Measurements from ENCODE around the gene SEMA6D.

DNA sequence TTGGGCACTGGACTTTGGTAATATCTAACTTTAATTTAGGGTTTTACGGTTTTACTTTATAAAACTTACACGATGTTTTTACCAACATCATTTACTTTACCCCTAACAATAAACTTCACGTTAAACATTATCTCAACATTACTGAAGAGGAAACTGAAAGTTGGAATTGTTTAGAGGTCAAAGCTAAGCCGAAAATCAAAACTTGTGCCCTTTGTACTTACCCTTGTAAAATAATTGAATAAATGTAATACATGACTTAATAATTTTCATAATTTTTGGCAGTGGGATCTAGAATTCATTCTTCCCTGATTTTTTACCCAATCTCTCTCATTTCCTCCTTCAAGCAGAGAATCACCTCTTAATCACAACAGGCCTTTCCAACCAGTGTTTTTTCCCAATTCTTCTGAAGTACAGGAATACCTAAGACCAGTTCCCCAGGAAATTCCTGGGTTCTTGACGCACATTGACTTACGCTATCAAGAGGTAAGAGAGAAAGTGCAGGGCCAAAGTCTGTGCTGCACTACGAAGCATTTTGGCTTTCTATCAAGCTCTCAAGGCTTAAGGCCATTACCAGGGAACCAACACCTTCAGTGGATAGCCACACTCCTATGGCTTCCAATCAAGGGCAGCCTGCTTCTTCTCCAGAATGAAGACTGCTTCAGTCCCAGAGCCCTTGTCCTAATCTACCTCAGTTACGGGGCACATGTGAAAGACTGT lies 11.9 kb upstream of the SEMA6D start:
- no peak for TF ChIP-seq EZH2 (IDR thresholded peaks at IDR 0.05; ENCODE audit: low read length)
- TF ChIP-seq, protein P1, sequence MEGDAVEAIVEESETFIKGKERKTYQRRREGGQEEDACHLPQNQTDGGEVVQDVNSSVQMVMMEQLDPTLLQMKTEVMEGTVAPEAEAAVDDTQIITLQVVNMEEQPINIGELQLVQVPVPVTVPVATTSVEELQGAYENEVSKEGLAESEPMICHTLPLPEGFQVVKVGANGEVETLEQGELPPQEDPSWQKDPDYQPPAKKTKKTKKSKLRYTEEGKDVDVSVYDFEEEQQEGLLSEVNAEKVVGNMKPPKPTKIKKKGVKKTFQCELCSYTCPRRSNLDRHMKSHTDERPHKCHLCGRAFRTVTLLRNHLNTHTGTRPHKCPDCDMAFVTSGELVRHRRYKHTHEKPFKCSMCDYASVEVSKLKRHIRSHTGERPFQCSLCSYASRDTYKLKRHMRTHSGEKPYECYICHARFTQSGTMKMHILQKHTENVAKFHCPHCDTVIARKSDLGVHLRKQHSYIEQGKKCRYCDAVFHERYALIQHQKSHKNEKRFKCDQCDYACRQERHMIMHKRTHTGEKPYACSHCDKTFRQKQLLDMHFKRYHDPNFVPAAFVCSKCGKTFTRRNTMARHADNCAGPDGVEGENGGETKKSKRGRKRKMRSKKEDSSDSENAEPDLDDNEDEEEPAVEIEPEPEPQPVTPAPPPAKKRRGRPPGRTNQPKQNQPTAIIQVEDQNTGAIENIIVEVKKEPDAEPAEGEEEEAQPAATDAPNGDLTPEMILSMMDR (optimal IDR thresholded peaks at IDR 0.05 in 1 of 3, IDR thresholded peaks at IDR 0.05 in 1 of 3, conservative IDR thresholded peaks at IDR 0.05 in 1 of 3; ENCODE audit: extremely low read depth in 1 of 3, insufficient read depth in 2 of 3, low read length in 3 of 3): no peak
